Memory B cell (primary cell): Measurements from ENCODE around the gene KATNAL2.
A peak's percentile ranks its signal among the peaks of the same experiment; 100 is the strongest.

Experiments
- ATAC-seq: fragments of 150-1000 bp; cut with Tn5 transposase; 2 replicates; pipeline ENCODE4 v1.10.0; 2021; ENCODE audit warnings: low read depth, mild to moderate bottlenecking, moderate library complexity
- DNase-seq, 2 donors: peaks; one replicate each; pipeline ENCODE4 v3.0.0; 2022; ENCODE audit warnings: low spot score in 2 of 2
- H3K27ac Mint-ChIP-seq: one replicate; pipeline ENCODE4 v1.8.0; 2022; ENCODE audit warnings: mild to moderate bottlenecking, moderate library complexity, mixed read lengths
- H3K27me3 Mint-ChIP-seq: one replicate; pipeline ENCODE4 v1.8.0; 2022; ENCODE audit warnings: mixed read lengths
- H3K36me3 Mint-ChIP-seq: one replicate; pipeline ENCODE4 v1.8.0; 2022; ENCODE audit warnings: mild to moderate bottlenecking, mixed read lengths
- H3K4me1 Mint-ChIP-seq: one replicate; pipeline ENCODE4 v1.8.0; 2022; ENCODE audit warnings: mixed read lengths
- H3K4me3 Mint-ChIP-seq: one replicate; pipeline ENCODE4 v1.8.0; 2022; ENCODE audit warnings: mild to moderate bottlenecking, moderate library complexity, mixed read lengths
- H3K9me3 Mint-ChIP-seq: one replicate; pipeline ENCODE4 v1.8.0; 2022; ENCODE audit warnings: mixed read lengths

KATNAL2 gene

DNA sequence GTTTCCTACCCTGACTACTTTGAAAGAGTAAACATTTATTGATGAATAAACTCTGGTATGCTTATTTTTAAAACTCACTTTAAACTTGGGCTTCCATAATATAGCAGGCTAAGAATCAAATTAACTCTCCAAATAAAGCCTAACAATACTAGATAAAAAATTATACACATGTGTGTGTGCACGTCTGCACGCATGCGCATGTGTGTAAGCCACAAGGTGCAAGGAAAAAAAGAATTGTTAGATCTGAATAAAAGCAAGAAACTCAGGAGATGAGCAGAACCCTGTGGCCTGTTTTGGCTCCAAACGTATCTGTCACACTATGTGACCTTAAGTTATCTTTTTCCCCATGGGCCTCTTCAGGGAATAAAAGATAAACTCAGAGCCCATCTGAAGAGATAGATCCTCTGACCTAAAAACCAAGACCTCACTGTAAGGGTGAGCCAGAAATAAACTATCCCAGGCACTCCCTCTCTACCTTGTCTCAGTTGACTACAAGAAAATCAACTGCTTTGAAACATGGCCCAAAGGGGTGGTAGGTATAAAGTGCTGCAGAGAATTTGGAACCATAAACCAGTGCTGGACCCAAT lies 226.6 kb downstream of the KATNAL2 start:
- no peak for DNase-seq
- Mint-ChIP-seq H3K4me3 (no peak overlapping the region), H3K36me3 (peaks cover 10% of the 10 kb centered on the region), H3K4me1 (peaks cover 22% of the 10 kb centered on the region), H3K9me3 (no peaks in the 10 kb centered on the region), H3K27ac (no peak overlapping the region), H3K27me3 (no peaks in the 10 kb centered on the region)
- no peak for ATAC-seq

GRCh38 chr18:47146206-47146605 lies 228.8 kb downstream of the KATNAL2 start:
- Mint-ChIP-seq H3K27me3 (no peaks in the 10 kb centered on the region), H3K4me1 (peaks cover 38% of the 10 kb centered on the region), H3K27ac (no peak overlapping the region)

GRCh38 chr18:47149457-47150028 lies 232.1 kb downstream of the KATNAL2 start:
- peak overlapping the region; percentile 97 for H3K4me3 Mint-ChIP-seq
- DNase-seq: no peak
- no peak for ATAC-seq
- peaks cover 39% of the 10 kb centered on the region for H3K4me1 Mint-ChIP-seq
- peak overlapping the region; percentile 96 for H3K27ac Mint-ChIP-seq
- H3K9me3 Mint-ChIP-seq: no peaks in the 10 kb centered on the region
- H3K27me3 Mint-ChIP-seq: no peaks in the 10 kb centered on the region
- H3K36me3 Mint-ChIP-seq: peaks cover 11% of the 10 kb centered on the region

More at GRCh38 chr18:47146206-47146605, 228.8 kb downstream of the KATNAL2 start:
- H3K36me3 Mint-ChIP-seq: peaks cover 9% of the 10 kb centered on the region
- H3K4me3 Mint-ChIP-seq: no peak overlapping the region
- ATAC-seq (no peak), DNase-seq (no peak)
- no peaks in the 10 kb centered on the region for H3K9me3 Mint-ChIP-seq

DNA sequence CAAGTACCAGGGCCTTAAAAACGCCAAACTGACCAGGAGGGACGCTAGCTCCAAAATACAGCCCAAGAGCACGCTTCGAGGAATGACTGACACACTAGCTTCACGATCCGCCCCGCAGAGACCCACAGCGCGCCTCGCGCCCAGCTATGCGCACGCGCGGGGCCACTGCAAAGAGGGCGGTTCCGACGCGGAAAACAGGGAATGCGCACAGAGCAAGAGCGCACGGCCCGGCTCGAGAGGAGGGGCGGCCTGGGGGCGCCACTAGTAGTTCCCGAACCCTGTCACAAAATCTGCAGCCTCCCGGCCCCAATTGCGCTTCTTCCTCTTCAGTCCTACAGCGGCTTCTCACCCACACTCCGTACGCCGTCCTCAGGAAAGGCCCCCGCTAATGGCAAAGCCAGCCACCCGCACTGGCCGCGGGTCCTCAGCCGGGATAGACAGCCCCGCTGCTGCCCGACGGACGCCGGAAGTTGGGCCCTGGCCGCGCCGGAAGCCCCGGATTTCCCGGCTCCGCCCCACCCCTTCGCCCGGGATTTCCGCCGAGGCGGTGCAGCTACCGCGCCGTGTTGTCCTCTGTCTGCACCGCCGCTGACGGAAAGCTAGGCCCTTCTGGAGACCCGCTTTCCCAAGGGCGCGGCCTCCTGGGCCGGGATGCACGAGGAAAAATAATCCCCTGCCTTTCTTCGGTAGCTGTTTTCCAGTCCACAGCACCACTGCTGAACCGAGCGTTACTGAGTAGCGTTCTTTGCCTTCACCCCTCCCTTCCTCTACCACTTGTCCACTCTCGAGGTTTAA lies 232.8 kb downstream of the KATNAL2 start, which contains the start of gene HDHD2:
TSS of gene HDHD2 (minus strand) at position 472 of the 795 bp plus-strand sequence. CDS start 14,061 bp downstream, outside the sequence.
- Mint-ChIP-seq H3K36me3 (peaks cover 11% of the 10 kb centered on the region), H3K4me3 (peak within 1 kb of the TSS; percentile 97), H3K27ac (peak within 1 kb of the TSS; percentile 96), H3K9me3 (no peaks in the 10 kb centered on the region), H3K27me3 (no peaks in the 10 kb centered on the region), H3K4me1 (peaks cover 33% of the 10 kb centered on the region)
- ATAC-seq (peak; percentile 83), DNase-seq (peak; percentile 27 to 59)

DNA sequence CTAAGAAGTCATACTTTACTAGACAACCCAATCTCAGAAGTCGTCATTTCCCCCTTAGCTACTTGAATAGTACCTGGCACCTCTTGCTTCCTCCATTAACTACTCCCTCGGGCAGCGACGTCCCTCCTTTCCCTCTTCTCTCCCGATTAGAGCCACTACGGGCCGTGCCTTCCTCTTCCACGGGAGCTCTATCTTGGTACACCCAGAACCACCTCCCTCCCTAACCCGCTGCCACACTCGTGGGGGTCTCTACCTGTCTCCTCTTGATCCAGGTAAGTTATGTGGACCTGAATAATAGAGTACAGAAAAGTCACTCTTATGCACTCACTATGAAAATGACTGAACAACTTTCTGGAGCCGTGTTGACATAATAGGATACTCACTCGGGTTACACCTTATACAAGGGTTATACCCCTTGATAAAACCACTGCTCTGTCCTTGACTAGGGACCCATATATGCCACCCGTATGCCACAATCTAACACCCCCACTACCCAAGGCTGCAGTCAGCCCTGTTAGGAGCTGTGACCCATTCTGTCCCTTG lies 233.5 kb downstream of the KATNAL2 start:
- no peaks in the 10 kb centered on the region for H3K9me3 Mint-ChIP-seq
- peak overlapping the region; percentile 96 for H3K27ac Mint-ChIP-seq
- DNase-seq (no peak), ATAC-seq (peak; percentile 6)
- H3K4me1 Mint-ChIP-seq: peaks cover 30% of the 10 kb centered on the region
- peaks cover 11% of the 10 kb centered on the region for H3K36me3 Mint-ChIP-seq
- H3K4me3 Mint-ChIP-seq: peak overlapping the region; percentile 97
- no peaks in the 10 kb centered on the region for H3K27me3 Mint-ChIP-seq

DNA sequence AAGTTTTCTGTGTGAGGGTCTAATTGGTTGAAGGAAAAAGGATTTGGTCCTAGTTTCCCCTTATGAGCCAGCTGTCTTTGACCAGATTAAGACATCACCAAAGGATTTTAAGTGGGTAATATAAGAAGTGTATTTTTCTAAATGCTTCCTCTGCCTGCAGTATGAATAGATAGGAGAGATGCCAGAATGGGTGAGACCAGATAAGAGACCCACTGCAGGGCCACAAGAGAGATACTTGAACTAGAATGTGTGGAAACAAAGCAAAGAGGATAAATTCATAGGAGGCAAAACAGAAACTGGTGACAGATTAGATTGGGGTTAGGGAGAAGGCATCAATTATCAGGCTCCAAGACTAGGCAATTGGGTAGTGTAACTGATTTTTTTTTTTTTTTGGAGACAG lies 234.0 kb downstream of the KATNAL2 start:
- Mint-ChIP-seq H3K36me3 (peaks cover 10% of the 10 kb centered on the region), H3K27me3 (no peaks in the 10 kb centered on the region)

More for the DNA sequence above, 234.0 kb downstream of the KATNAL2 start:
- peak overlapping the region; percentile 97 for H3K4me3 Mint-ChIP-seq
- no peak for ATAC-seq
- DNase-seq: no peak
- H3K9me3 Mint-ChIP-seq: no peaks in the 10 kb centered on the region
- peaks cover 29% of the 10 kb centered on the region for H3K4me1 Mint-ChIP-seq
- H3K27ac Mint-ChIP-seq: peak overlapping the region; percentile 96
